NCI-H524 treated with DMSO at 0.1 percent for 48 hours (cell line): Measurements from ENCODE around the gene GRK3.

Experiments
- DNase-seq: peaks from one replicate; lab custom pipeline; 2025; lab: John Stamatoyannopoulos, UW

Gene GRK3

DNA sequence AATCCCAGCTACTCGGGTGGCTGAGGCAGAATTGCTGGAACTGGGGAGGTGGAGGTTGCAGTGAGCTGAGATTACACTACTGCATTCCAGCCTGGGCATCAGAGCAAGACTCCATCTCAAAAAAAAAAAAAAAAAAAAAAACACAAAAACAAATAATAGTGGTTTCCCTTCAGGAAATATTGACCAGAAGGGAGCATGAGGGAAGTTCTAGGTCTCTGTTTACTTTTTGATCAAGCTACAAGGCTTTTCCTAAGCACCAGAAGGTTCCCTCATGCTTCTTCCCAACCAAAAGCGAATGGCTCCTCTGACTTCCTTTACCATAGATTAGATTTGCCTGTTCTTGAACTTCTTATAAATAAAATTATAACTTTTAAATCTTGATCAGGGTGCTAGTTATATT lies 195.8 kb downstream of the GRK3 start:
- DNase-seq, result no peak

DNA sequence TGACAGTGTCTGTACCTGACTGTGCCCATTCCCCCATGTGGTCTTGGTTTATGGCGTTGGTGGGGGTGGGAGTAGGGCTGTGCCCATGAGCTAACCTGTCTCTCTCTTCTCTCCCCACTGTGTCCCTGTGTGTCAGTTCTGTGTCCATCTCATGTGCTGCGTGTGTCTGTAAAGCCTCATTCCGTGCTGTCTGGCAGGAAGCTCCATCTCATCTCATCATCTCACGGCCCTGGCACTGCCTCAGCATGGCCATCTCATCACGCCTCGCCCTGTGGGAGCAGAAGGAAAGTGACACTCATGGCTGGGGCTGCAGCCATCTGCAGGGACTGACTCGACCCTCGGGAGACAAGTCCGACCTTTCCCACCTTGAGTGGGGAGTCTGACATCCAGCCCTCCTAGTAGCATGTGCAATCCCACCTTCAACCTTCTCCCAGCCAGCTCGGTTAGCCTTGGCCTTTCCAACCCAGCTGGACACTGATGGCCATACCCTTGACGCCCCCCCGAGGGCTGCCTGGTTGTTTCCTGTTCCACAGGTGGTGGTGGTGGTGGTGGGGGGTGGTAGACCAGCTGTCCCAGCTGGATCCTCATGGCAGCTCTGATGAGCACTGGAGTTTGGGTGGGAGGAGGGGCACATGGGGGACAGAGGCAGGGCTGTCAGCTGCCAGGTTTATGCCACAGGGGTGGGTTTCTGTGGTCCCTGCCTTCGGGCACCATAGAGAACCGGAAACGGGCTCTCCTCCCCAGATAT lies 196.5 kb downstream of the GRK3 start:
- no peak for DNase-seq

DNA sequence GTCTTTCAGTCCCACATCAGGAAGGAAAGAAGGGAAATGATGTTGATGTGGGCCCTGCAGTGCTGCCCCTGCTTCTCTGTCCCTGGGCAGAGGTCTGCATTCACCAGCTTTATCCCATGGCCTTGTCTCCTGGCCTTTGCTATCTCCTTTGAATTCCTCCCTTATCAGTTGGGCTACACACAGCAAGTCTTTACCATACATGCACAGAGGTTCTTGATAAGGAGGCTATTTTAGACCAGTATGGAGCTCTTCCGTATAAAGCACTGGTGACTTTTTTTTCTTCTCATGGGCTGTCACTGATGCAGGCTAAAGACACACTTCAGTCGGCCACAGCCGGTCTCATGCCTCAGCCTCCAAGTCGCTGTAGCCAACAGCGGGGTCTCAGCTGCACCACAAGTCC lies 197.7 kb downstream of the GRK3 start:
- no peak for DNase-seq

DNA sequence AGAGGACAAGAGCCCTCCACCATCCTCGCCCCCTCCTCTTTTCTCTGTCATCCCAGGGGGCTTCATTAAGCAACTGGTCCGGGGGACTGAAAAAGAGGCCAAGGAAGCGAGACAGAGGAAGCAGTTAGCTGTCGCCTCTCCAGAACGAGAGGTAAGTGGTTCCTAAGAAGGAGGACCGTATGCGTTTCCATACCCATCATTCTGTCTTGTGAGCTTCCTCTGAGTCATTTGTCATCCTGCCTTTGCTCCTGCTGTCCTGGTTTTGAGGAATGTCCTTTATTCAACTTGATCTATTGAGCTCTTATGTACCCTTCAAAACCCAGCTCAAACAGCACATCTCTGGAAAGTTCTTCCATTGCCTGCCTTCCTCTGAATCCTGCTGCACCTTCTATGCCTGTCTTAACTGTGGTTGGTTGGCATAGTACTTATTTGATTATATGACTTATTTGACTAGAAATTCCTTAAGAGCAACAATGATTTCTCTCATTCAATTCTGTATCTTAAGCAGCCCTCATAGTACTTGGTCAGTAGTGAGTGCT lies 198.8 kb downstream of the GRK3 start:
- no peak for DNase-seq

DNA sequence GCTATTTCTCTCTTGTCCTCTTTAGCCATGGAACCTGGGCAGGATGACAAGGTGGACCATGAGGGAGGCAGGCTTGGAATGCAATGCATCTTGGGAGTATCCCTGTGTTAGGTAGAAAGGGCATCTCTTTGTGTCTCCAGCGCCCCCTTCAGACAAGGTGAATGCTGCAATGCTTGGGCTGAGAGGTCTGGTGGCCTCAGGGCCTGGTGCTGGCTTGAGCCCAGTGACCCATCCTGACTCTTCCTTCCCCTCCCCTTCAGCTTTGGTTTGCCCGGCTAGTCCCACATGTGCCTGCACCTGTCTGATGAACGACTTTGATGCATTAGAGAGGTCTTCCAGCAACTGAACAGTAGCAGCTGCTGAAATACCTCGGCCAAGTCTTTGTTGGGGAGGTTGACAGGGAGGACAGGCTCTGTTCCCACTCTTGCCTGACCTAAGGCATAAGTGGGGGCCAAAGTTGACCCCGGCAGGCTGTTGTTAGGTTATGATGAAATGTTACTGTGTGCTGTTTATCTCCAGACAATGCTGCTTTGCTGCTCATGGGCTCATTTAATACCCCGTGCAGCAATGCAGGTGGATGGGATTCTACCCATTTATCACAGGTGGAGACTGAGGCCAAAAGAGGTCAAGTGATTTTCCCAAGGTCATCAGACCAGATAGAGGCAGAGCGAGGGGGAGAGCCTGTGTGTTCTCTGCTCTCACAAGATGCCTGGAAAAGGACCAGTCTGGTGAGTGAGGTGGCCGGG lies 200.0 kb downstream of the GRK3 start:
- DNase-seq, result no peak

DNA sequence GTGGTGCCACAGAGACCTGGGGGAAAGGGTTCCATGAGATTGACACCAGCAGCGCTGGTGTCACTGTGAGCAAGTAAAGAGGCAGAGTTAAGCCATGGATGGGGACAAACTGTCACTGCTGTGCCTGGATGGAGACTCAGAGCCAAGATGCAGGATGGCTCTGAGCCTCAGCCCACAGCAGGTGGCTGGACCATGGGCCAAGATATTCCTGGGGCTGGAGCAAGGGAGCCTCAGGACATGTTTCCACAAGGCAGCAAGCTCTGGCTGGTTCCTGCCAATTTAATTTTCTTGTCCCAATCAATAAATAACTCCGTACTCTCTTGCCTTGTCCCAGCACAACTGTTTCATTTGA lies 200.5 kb downstream of the GRK3 start:
- DNase-seq, result no peak

DNA sequence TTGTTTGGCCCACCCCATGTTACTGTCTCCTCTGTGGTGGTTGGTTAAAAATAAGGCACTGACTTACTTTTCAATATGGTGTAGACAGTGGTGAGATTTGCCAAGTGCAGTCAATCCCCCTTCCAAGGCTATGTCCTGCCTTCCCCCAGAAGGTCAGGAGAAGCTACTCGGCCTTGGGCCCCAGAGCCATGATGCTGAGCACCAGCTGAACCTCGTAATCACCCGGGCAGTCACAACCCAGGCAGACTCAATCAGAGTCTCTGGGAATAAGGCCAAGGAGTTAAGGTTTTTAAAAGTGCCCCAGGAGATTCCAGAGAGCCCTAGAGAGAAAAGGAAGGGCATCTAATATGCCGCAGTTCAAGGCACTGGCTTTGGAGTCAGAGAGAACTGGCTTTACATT lies 201.3 kb downstream of the GRK3 start:
- no peak for DNase-seq

DNA sequence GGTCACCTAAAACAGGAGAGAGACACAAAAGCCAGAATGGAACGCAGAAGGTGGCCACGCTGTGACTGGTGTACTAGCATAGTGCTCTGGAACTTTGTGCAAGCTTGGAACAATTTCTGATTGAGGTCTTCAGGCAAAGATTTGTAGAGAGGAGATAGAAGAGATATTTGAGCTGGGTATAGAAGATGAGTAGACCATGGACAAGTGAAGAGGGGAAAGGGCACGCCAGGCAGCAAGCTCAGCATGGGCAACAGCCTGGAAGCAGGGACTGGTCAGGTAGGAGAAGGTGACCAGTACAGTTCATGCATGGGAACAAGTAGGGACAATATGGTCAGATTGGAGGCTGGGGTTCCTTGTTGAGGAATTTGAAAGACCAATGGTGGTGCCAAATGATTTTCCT lies 201.9 kb downstream of the GRK3 start:
- DNase-seq, result no peak

DNA sequence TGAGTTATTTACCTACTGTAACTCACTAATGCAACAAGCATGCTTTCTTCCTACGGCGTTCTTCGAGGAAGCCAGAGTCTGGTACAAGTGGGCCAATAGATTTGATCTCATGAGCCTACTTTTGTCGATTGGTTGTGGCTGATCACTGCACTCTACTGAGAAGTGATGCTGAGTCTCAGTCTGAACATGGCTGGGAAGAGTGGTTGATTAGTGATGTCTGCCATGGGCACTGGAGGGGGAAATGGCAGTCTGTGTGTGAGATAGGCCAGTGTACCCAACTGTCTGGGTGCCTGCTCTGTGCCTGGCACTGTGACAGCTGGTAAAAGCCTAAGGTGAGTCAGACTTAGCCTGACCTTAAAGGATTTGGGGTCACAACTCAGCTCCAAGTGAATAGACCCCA lies 205.9 kb downstream of the GRK3 start:
- no peak for DNase-seq

DNA sequence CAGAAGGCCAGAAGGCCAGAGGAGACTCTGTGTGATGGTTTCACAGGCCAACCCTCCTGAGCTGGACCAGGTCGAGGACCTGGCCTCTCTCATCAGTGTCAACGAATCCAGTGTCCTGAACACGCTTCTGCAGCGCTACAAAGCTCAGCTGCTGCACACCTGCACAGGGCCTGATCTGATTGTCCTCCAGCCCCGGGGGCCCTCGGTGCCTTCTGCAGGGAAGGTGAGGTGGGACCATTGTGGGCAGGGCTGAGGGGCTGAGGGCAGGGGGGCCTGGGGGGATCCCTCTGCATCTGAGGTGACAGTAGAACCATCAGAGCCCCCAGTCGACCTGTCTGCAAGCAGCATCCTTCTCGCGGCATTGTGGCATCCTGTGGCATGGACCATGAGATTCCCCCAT lies 207.8 kb downstream of the GRK3 start:
- DNase-seq, result no peak

DNA sequence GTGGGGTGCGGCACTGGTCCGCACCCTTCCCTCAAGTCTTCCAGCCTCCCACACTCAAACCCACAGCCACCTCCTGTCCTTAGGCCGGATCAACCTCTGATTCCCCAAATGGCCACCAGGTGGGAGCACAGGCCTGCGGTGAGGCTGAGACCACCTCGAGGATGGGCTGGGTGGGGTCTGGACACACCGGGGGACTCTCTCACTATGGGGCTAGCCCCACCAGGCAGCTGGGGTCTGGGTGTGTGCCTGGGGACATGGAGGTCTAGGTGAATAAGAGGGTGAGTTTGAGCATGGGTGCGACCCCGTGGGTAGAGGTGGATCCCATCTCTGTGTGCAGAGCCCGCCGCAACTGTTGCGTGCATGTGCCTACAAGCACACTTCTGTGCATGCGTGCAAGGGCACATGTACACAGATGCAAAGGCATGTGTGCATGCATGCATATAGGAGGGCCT lies 210.1 kb downstream of the GRK3 start:
- DNase-seq, result no peak

DNA sequence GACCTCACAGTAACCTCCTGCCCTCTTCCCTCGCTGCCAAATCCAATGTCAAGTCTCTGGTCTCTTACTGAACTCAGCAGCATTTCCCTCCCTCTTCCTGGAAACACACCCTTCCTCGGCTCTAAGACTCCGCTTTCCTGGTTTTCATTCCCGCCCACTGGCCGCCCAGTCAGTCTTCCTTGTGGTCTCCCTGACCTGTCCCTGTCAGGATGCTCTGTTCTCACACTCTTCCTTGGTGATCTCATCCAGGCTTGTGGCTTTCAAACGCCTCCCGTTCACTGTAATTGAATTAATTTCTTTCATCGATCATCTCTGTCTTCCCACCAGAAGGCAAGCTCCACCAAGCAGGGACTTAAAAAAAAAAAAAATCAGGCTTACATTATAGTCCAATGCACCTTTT lies 211.1 kb downstream of the GRK3 start:
- DNase-seq, result no peak

DNA sequence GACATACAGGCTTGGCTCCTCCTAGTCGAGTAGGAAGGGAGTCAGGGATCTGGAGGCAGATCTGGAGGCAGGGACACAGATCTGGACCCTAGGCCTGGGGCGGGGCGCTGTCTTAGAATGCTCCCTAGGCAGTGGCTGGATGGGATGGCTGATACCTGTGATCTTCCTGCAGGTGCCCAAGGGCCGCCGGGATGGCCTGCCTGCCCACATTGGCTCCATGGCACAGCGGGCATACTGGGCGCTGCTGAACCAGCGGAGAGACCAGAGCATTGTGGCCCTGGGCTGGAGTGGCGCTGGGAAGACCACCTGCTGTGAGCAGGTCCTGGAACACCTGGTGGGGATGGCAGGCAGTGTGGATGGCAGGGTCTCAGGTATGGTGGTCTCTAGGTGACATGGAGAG lies 212.9 kb downstream of the GRK3 start:
- DNase-seq, result no peak

DNA sequence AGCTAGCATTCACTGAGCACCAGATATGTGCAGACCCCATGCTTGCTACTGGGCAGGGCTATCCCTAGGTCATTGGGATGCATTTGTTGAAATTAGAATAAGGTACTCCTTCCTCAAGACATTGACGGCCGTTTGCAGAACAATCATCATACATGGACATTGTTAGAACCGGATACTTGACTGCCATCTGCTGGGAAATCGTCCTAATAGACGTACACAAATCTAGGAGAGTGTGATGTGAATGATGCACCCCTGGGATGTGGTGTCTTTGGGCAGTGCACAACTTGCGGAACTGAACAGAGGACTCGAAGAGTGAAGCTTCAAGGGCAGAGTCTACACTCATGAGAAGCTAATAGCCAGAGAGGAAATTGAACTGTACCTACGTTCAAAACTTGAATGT lies 213.4 kb downstream of the GRK3 start:
- no peak for DNase-seq
